H1 (cell line): Measurements from ENCODE around the gene IDI1. TPM values are rescaled to one million over a fixed set of nuclear protein-coding genes. Genes with fewer than 3 reads are reported as not detected.
A peak's percentile ranks its signal among the peaks of the same experiment; 100 is the strongest.

Experiments used
- CTCF ChIA-PET: fragments of 300-600 bp; sonication (Branson Sonifier 250); formaldehyde crosslinking; loops from one replicate; lab custom pipeline; 2021; ENCODE audit not compliant: partially characterized antibody; lab: Charles Lee
- POLR2A ChIA-PET: fragments of 300-600 bp; sonication (Branson Sonifier 250); formaldehyde crosslinking; loops from one replicate; lab custom pipeline; 2021; ENCODE audit warnings: inconsistent platforms; ENCODE audit not compliant: partially characterized antibody; lab: Charles Lee
- DNase-seq, 2 experiments: peaks; one replicate each; pipeline versions ENCODE4 v3.0.0 to v3.0.0-alpha.2; 2010 to 2022; ENCODE audit warnings: low spot score in 2 of 2, low read depth in 1 of 2, mixed read lengths in 1 of 2
- FAIRE-seq: peaks from 2 replicates; lab custom pipeline; 2011; peaks lifted over from hg19 to GRCh38; lab: Jason Lieb, UNC
- H2AFZ ChIP-seq: 2 replicates; pipeline ENCODE4 v1.8.1; 2012; ENCODE audit warnings: low read length, inconsistent platforms
- H2AK5ac ChIP-seq: 2 replicates; pipeline ENCODE4 v1.6.1; 2013; ENCODE audit warnings: low read depth, low read length
- H2BK120ac ChIP-seq: replicated peaks from 2 replicates; pipeline ENCODE3; 2013; ENCODE audit warnings: low read depth, low read length, inconsistent platforms
- H2BK12ac ChIP-seq: 2 replicates; pipeline ENCODE4 v1.6.1; 2013; ENCODE audit warnings: low read depth, low read length
- H2BK15ac ChIP-seq: 2 replicates; pipeline ENCODE4 v1.6.1; 2013; ENCODE audit warnings: low read length
- H2BK20ac ChIP-seq: 2 replicates; pipeline ENCODE4 v1.6.1; 2013; ENCODE audit warnings: low read length
- H2BK5ac ChIP-seq: 2 replicates; pipeline ENCODE4 v1.6.1; 2013; ENCODE audit warnings: low read depth, low read length
- H3K14ac ChIP-seq: 2 replicates; pipeline ENCODE4 v1.6.1; 2013; ENCODE audit warnings: inconsistent platforms; ENCODE audit not compliant: insufficient read length
- H3K18ac ChIP-seq: 2 replicates; pipeline ENCODE4 v1.6.1; 2013; ENCODE audit warnings: low read length; ENCODE audit errors: extremely low read depth
- H3K23ac ChIP-seq: 2 replicates; pipeline ENCODE4 v1.6.1; 2013; ENCODE audit warnings: inconsistent platforms; ENCODE audit not compliant: insufficient read length
- H3K23me2 ChIP-seq: 2 replicates; pipeline ENCODE4 v1.6.1; 2013; ENCODE audit warnings: low read depth, low read length
- H3K27ac ChIP-seq: 2 replicates; pipeline ENCODE4 v1.6.1; 2011; ENCODE audit warnings: low read depth, low read length, inconsistent platforms
- H3K27me3 ChIP-seq, 4 experiments: replicated peaks in 1 of 4; 1 replicate in 1 of 4; 2 replicates in 3 of 4; pipeline versions ENCODE4 v1.6.1 to v1.8.1; 2011 to 2013; ENCODE audit warnings: low read length in 3 of 4, mild to moderate bottlenecking in 3 of 4, inconsistent platforms in 2 of 4, mixed read lengths in 2 of 4, moderate library complexity in 1 of 4; ENCODE audit not compliant: control insufficient read depth in 3 of 4, insufficient read depth in 3 of 4; ENCODE audit errors: extremely low read depth in 1 of 4
- H3K36me3 ChIP-seq, 4 experiments: 2 replicates each; pipeline versions ENCODE4 v1.6.1 to v1.8.1; 2011 to 2013; ENCODE audit warnings: mild to moderate bottlenecking in 4 of 4, low read length in 3 of 4, moderate library complexity in 2 of 4, control low read depth in 1 of 4, inconsistent platforms in 1 of 4; ENCODE audit not compliant: insufficient read depth in 4 of 4, control insufficient read depth in 2 of 4
- H3K4ac ChIP-seq: replicated peaks from 2 replicates; pipeline ENCODE3; 2013; ENCODE audit warnings: low read length, low read depth, mixed read lengths, inconsistent platforms; ENCODE audit not compliant: insufficient read length
- H3K4me1 ChIP-seq, 4 experiments: replicated peaks in 1 of 4; 1 replicate in 1 of 4; 2 replicates in 3 of 4; pipeline versions ENCODE4 v1.6.1 to v1.8.1; 2011 to 2013; ENCODE audit warnings: low read length in 3 of 4, inconsistent platforms in 2 of 4, mixed read lengths in 1 of 4; ENCODE audit not compliant: insufficient read depth in 4 of 4, control insufficient read depth in 3 of 4
- H3K4me2 ChIP-seq, 2 experiments: 2 replicates each; pipeline versions ENCODE4 v1.6.1 to v1.8.1; 2011 to 2013; ENCODE audit warnings: low read depth in 2 of 2, low read length in 2 of 2, control low read depth in 1 of 2, inconsistent platforms in 1 of 2, mild to moderate bottlenecking in 1 of 2; ENCODE audit not compliant: insufficient read depth in 1 of 2
- H3K4me3 ChIP-seq, 4 experiments: fragments of 200-600, 300-600 bp in 1 of 4; sonication (generic), shearing (Covaris generic), sonication (Bioruptor Twin) in 1 of 4; 2 replicates each; pipeline versions ENCODE4 v1.5.1 to v1.8.1; 2011 to 2016; ENCODE audit warnings: low read length in 4 of 4, low read depth in 3 of 4, control low read depth in 2 of 4, inconsistent platforms in 2 of 4, mild to moderate bottlenecking in 2 of 4, mixed read lengths in 1 of 4, moderate library complexity in 1 of 4; ENCODE audit not compliant: insufficient read depth in 2 of 4; ENCODE audit errors: extremely low read depth in 1 of 4
- H3K56ac ChIP-seq: replicated peaks from 2 replicates; pipeline ENCODE3; 2013; ENCODE audit warnings: low read depth, mild to moderate bottlenecking, mixed read lengths, low read length, inconsistent platforms; ENCODE audit not compliant: insufficient read length
- H3K79me1 ChIP-seq: 2 replicates; pipeline ENCODE4 v1.6.1; 2013; ENCODE audit warnings: low read depth, low read length, control low read depth
- H3K79me2 ChIP-seq, 2 experiments: 2 replicates each; pipeline versions ENCODE4 v1.6.1 to v1.8.1; 2012 to 2013; ENCODE audit warnings: low read length in 2 of 2, mild to moderate bottlenecking in 2 of 2, inconsistent platforms in 1 of 2; ENCODE audit not compliant: insufficient read depth in 2 of 2, control insufficient read depth in 1 of 2
- H3K9ac ChIP-seq, 4 experiments: replicated peaks in 1 of 4; 1 replicate in 1 of 4; 2 replicates in 3 of 4; pipeline versions ENCODE4 v1.6.1 to v1.8.1; 2011 to 2013; ENCODE audit warnings: low read depth in 3 of 4, low read length in 3 of 4, control low read depth in 2 of 4, mild to moderate bottlenecking in 2 of 4, moderate library complexity in 2 of 4, inconsistent platforms in 1 of 4; ENCODE audit errors: extremely low read depth in 1 of 4
- H3K9me3 ChIP-seq, 2 experiments: 2 replicates each; pipeline versions ENCODE4 v1.6.1 to v1.8.1; 2012 to 2013; ENCODE audit warnings: mild to moderate bottlenecking in 2 of 2, moderate library complexity in 2 of 2, control low read depth in 1 of 2, inconsistent platforms in 1 of 2, low read depth in 1 of 2, low read length in 1 of 2, mixed read lengths in 1 of 2; ENCODE audit not compliant: insufficient read depth in 2 of 2
- H4K20me1 ChIP-seq, 2 experiments: replicated peaks in 1 of 2; 2 replicates each; pipeline versions ENCODE3 to v1.8.1; 2011 to 2013; ENCODE audit warnings: inconsistent platforms in 2 of 2, low read length in 2 of 2, mild to moderate bottlenecking in 1 of 2; ENCODE audit not compliant: insufficient read depth in 2 of 2, control insufficient read depth in 1 of 2
- H4K5ac ChIP-seq: 2 replicates; pipeline ENCODE4 v1.6.1; 2013; ENCODE audit warnings: low read length, low read depth, mixed read lengths, inconsistent platforms; ENCODE audit not compliant: insufficient read length
- H4K8ac ChIP-seq: 2 replicates; pipeline ENCODE4 v1.8.0; 2013; ENCODE audit warnings: mild to moderate bottlenecking, moderate library complexity, low read length, inconsistent platforms; ENCODE audit not compliant: insufficient read depth; ENCODE audit errors: extremely low read depth
- H4K91ac ChIP-seq: replicated peaks from 2 replicates; pipeline ENCODE3; 2013; ENCODE audit warnings: low read length, mixed read lengths, inconsistent platforms; ENCODE audit not compliant: insufficient read length
- WGBS, 2 experiments: shearing (Covaris generic) in 1 of 2; methylation state at CpG; one replicate each; pipeline versions ENCODE4 v1.1.6 to v1.1.7; 2013 to 2015; ENCODE audit warnings: low lambda C conversion rate in 2 of 2, mixed read lengths in 2 of 2, inconsistent platforms in 1 of 2, low coverage in 1 of 2, missing lambda C conversion rate in 1 of 2; ENCODE audit not compliant: insufficient replicate concordance in 2 of 2, insufficient coverage in 1 of 2, insufficient read length in 1 of 2; ENCODE audit errors: extremely low coverage in 1 of 2, missing lambda C conversion rate in 1 of 2; 5-methylcytosine and 5-hydroxymethylcytosine counted together
- polyA plus RNA-seq, 7 experiments: library from polyadenylated mRNA; depleted of rRNA in 3 of 7; stranded (reverse) in 5 of 7; unstranded in 2 of 7; fragments of >200 nt in 5 of 7; fragments of 200-250 nt in 2 of 7; gene quantifications; 1 replicate in 5 of 7; 2 replicates in 1 of 7; 4 replicates in 1 of 7; pipeline versions ENCODE4 v1.2.1 to v1.2.3, GENCODE V29; 2011 to 2013; ENCODE audit warnings: missing spikeins in 2 of 7, mixed read lengths in 2 of 7
- total RNA-seq: library from RNA; stranded (reverse); fragmentation: NEBNext Ultra II Directional; extraction: Animal tissue kit (Norgen Biotek cat#: 25700); gene quantifications from 2 replicates; pipeline ENCODE4 v1.2.1, GENCODE V29; 2021

The IDI1 gene
- total and polyA plus RNA-seq, 2 of the 8 experiments (the other 6 are each of a cell fraction or from before 2014, with no cell fraction given) = 35.3 to 56.6 TPM

DNA sequence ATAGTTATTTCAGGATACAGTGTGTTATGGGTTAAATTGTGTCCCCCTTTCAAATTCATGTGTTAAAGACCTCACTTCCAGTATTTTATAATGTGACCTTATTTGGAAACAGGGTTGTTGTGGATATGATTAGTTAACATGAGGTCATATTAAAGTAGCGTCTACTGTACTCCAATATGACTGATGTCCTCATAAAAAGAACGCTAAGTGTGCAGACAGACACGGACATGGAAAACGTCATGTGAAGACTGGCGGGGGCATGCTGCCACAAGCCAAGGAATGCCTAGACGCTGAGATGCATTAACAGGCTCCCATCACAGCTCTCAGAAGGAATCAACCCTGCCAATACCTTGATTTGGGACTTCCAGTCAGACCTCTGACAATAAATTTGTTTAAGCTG, 5.8 kb upstream of the IDI1 start:
- Histone ChIP-seq H3K56ac (no peak overlapping the region), H3K9me3 (no peaks in the 10 kb centered on the region), H3K23ac (no peak overlapping the region), H3K36me3 (peaks cover 0 to 24% (median 2%) of the 10 kb centered on the region in 4 experiments; a peak in 3 of 8 replicates), H3K14ac (no peak overlapping the region), H4K8ac (no peak overlapping the region), H3K4me1 (peaks cover 0 to 9% (median 3%) of the 10 kb centered on the region in 4 experiments; a peak in 3 of 7 replicates), H3K23me2 (no peaks in the 10 kb centered on the region; the same call in 1 of the 2 replicates), H3K27me3 (no peaks in the 10 kb centered on the region), H2BK12ac (no peak overlapping the region), H2BK15ac (no peak overlapping the region), H4K5ac (no peak overlapping the region), H3K79me2 (peaks cover 10 to 87% of the 10 kb centered on the region in 2 experiments; a peak in 3 of 4 replicates), H3K4ac (no peak overlapping the region), H3K79me1 (peaks cover 3% of the 10 kb centered on the region; the same call in 1 of the 2 replicates), H3K9ac (no peak overlapping the region), H3K27ac (no peak overlapping the region), H3K18ac (no peak overlapping the region), H4K91ac (no peak overlapping the region), H2BK120ac (no peak overlapping the region), H2AK5ac (no peak overlapping the region), H2BK5ac (no peak overlapping the region), H3K4me3 (peak overlapping the region in 2 of 4 experiments; percentile 7 to 97; a peak in 3 of 8 replicates), H2BK20ac (no peak overlapping the region), H4K20me1 (peaks cover 3 to 8% of the 10 kb centered on the region in 2 experiments), H3K4me2 (peak overlapping the region; percentile 44 to 85; a peak in 3 of 4 replicates), H2AFZ (no peak overlapping the region)
- CTCF ChIA-PET = interaction anchor here (0.6 to 2.6 kb wide), 2 partner anchors 19 to 54 kb away, joined by 3 to 15 read pairs; no protein-coding TSS in a partner anchor
- WGBS, 2 experiments = 95% methylated on average over 6 of the region's 6 CpGs; no CpG with 5 or more reads in 1 of the 2 experiments
- POLR2A ChIA-PET = interaction anchor here (1.8 kb wide), 1 partner anchor 35 kb away, joined by 8 read pairs; no protein-coding TSS in a partner anchor
- DNase-seq (no peak), FAIRE-seq (no peak)
